Liver (tissue), 3 donors: ENCODE data around the gene SORBS2.

Experiments
- FOXA1 ChIP-seq: IDR thresholded peaks from 2 replicates; pipeline ENCODE4 v1.6.1; 2016; ENCODE audit warnings: antibody characterized with exemption
- GABPA ChIP-seq, 2 donors: IDR thresholded peaks in 1 of 2; conservative IDR thresholded peaks in 1 of 2; 2 replicates each; pipeline ENCODE4 v1.6.1; 2016; ENCODE audit warnings: antibody characterized with exemption in 2 of 2, mild to moderate bottlenecking in 1 of 2, moderate library complexity in 1 of 2
- SP1 ChIP-seq: IDR thresholded peaks from 2 replicates; pipeline ENCODE4 v1.6.1; 2018; ENCODE audit warnings: antibody characterized with exemption, mild to moderate bottlenecking
- YY1 ChIP-seq: IDR thresholded peaks from 2 replicates; pipeline ENCODE4 v1.6.1; 2016; ENCODE audit warnings: antibody characterized with exemption, mild to moderate bottlenecking
- TF ChIP-seq, protein P1 (sequence below): fragments of 150-350 bp; IDR thresholded peaks from 2 replicates; pipeline ENCODE4 v1.5.1; 2017; ENCODE audit warnings: improper control_type of control experiment, low read depth, low read length; ENCODE audit not compliant: missing input control
- donor health status: healthy.
- donor health status: healthy.

DNA sequence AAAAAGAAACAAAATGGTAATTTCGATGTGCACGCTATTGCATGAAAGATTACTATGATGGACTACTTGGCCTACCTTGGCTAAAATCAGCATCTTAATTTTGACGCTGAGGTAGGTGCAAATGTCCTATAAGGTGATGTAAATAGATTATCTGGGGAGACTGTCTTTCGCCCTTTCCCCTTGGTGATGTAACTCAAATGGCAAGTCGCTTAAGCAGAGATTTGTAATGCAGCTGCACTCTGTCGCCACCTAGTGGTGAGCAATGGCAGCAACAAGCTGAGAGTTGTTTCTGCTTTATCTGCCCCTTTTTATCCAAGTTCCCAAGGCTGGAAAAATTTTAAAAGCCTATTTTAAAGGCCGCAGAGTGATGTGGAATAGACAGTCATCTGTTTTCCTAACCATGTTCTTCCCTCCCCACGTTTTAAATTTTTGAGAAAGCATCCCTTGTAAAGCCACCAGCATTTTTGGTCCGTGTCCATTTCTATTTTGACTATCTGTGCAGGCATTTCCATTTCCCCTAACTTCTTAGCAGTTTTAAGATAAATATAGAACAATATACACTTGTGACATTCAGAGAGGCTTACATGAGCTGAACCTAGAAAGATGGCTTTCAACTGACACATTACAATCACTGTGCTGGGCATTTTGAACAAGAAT lies 214.3 kb downstream of the SORBS2 start:
- TF ChIP-seq FOXA1, result no peak
- TF ChIP-seq, protein P1, sequence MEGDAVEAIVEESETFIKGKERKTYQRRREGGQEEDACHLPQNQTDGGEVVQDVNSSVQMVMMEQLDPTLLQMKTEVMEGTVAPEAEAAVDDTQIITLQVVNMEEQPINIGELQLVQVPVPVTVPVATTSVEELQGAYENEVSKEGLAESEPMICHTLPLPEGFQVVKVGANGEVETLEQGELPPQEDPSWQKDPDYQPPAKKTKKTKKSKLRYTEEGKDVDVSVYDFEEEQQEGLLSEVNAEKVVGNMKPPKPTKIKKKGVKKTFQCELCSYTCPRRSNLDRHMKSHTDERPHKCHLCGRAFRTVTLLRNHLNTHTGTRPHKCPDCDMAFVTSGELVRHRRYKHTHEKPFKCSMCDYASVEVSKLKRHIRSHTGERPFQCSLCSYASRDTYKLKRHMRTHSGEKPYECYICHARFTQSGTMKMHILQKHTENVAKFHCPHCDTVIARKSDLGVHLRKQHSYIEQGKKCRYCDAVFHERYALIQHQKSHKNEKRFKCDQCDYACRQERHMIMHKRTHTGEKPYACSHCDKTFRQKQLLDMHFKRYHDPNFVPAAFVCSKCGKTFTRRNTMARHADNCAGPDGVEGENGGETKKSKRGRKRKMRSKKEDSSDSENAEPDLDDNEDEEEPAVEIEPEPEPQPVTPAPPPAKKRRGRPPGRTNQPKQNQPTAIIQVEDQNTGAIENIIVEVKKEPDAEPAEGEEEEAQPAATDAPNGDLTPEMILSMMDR, result peak; percentile 98
- TF ChIP-seq SP1, result no peak
- TF ChIP-seq YY1, result no peak
- TF ChIP-seq GABPA (IDR thresholded peaks at IDR 0.05 in 1 of 2, conservative IDR thresholded peaks at IDR 0.05 in 1 of 2), result peak in 1 of 2 donors; percentile 23
